ENCODE data around the gene CD300A. TPM values are rescaled to one million over a fixed set of nuclear protein-coding genes. Genes with fewer than 3 reads are reported as not detected.

CD300A gene
- total RNA-seq, 1 donor from 2014 or later, result 0.05 TPM

Other genes with a start within 250 kb of the CD300A start
- gene DNAI2, start 192.4 kb upstream of the CD300A start, total RNA-seq, result not detected in 2 replicates
- not detected in 2 replicates for gene KIF19, start 140.4 kb upstream of the CD300A start, total RNA-seq
- gene BTBD17, start 104.8 kb upstream of the CD300A start, total RNA-seq, result not detected in 2 replicates
- not detected in 2 replicates for gene GPR142, start 99.1 kb upstream of the CD300A start, total RNA-seq
- 91.0 and 345 TPM in 2 replicates for gene GPRC5C, start 34.5 kb upstream of the CD300A start, total RNA-seq
- gene CD300LB, start 64.8 kb downstream of the CD300A start, total RNA-seq, result not detected in 2 replicates
- gene CD300C, start 79.5 kb downstream of the CD300A start, total RNA-seq, result 0.05 TPM in 1 of 2 replicates, not detected in the other
- gene CD300H, start 100.9 kb downstream of the CD300A start, total RNA-seq, result not detected in 2 replicates
- not detected in 2 replicates for gene CD300LD, start 125.6 kb downstream of the CD300A start, total RNA-seq
- not detected in 2 replicates for gene CD300E, start 157.1 kb downstream of the CD300A start, total RNA-seq
- gene CD300LF, start 246.3 kb downstream of the CD300A start, total RNA-seq, result not detected in 2 replicates

All from renal cortical epithelial cell (primary cell).